ENCODE results near the gene C19orf38. TPM values are rescaled to one million over a fixed set of nuclear protein-coding genes. Genes with fewer than 3 reads are reported as not detected.
A peak's percentile ranks its signal among the peaks of the same experiment; 100 is the strongest.
"Not testable (repeated sequence)": the region's sequence is repeated elsewhere in the genome, so short reads cannot be mapped to it uniquely, and the experiment has no call there.

Gene C19orf38
- total and polyA plus RNA-seq, 2 experiments from 2014 or later = 0.20 to 0.22 TPM

- DNase-seq = peak; percentile 87
- H3K79me2 ChIP-seq (ENCODE audit: insufficient read depth) = no peaks in the 10 kb centered on the region
- H2AFZ ChIP-seq = peak overlapping the region; percentile 93
- H4K20me1 ChIP-seq (ENCODE audit: insufficient read depth) = no peaks in the 10 kb centered on the region
- 6 to 13% methylated on average over 6 of the region's 6 CpGs for whole genome bisulfite sequencing, 2 experiments (ENCODE audit: low coverage in 1 of 2, low lambda C conversion rate in 2 of 2, missing lambda C conversion rate in 2 of 2)
- H3K27ac ChIP-seq = no peak overlapping the region
- H3K27me3 ChIP-seq (replicated peaks; ENCODE audit: insufficient read depth) = no peaks in the 10 kb centered on the region
- H3K4me3 ChIP-seq = no peak overlapping the region
- H3K9ac ChIP-seq = peak overlapping the region; percentile 44
- H3K9me3 ChIP-seq (ENCODE audit: low read depth) = no peaks in the 10 kb centered on the region
- H3K4me1 ChIP-seq (ENCODE audit: insufficient read depth) = 0 out of 2 replicates have a peak, but pooled peaks cover 11% of the 10 kb centered on the region
- no peaks in the 10 kb centered on the region for H3K36me3 ChIP-seq (ENCODE audit: low read depth)
- H3K9me2 ChIP-seq (ENCODE audit: insufficient read depth) = no peaks in the 10 kb centered on the region
- peak overlapping the region; percentile 57 for H3K4me2 ChIP-seq (ENCODE audit: unreplicated experiment)
- peaks cover 15% of the 10 kb centered on the region for H3F3A ChIP-seq (ENCODE audit: insufficient read depth)
- in situ Hi-C loops (cut with MboI) = no loop called here
- TF ChIP-seq EZH2 (IDR thresholded peaks at IDR 0.05; ENCODE audit: insufficient read depth, poor library complexity, severe bottlenecking) (no peak), EZH2phosphoT487 (IDR thresholded peaks at IDR 0.05; ENCODE audit: insufficient read depth, low read depth) (no peak)
These were observed 16.3 kb downstream of the C19orf38 start for GRCh38 chr19:10864538-10864899.

GRCh38 chr19:10866495-10866894 is 18.3 kb downstream of the C19orf38 start:
- H3K27ac ChIP-seq = no peak overlapping the region
- H3K36me3 ChIP-seq (ENCODE audit: low read depth) = no peaks in the 10 kb centered on the region
- no peaks in the 10 kb centered on the region for H3K9me3 ChIP-seq (ENCODE audit: low read depth)
- no peaks in the 10 kb centered on the region for H3K27me3 ChIP-seq (replicated peaks; ENCODE audit: insufficient read depth)
- H3K4me1 ChIP-seq (ENCODE audit: insufficient read depth) = peaks cover 15% of the 10 kb centered on the region; the same call in 1 of the 2 replicates
- H4K20me1 ChIP-seq (ENCODE audit: insufficient read depth) = no peaks in the 10 kb centered on the region
- in situ Hi-C loops (cut with MboI) = no loop called here
- DNase-seq = no peak
- H3K4me3 ChIP-seq = no peak overlapping the region
- H3K79me2 ChIP-seq (ENCODE audit: insufficient read depth) = no peaks in the 10 kb centered on the region
- H2AFZ ChIP-seq = no peak overlapping the region
- no peak for TF ChIP-seq EZH2phosphoT487 (IDR thresholded peaks at IDR 0.05; ENCODE audit: insufficient read depth, low read depth)
- no peak for TF ChIP-seq EZH2 (IDR thresholded peaks at IDR 0.05; ENCODE audit: insufficient read depth, poor library complexity, severe bottlenecking)
- 85 to 86% methylated on average over 10 of the region's 10 CpGs for WGBS, 2 experiments (ENCODE audit: low coverage in 1 of 2, low lambda C conversion rate in 2 of 2, missing lambda C conversion rate in 2 of 2)
- no peak overlapping the region for H3K4me2 ChIP-seq (ENCODE audit: unreplicated experiment)
- no peak overlapping the region for H3K9ac ChIP-seq
- H3F3A ChIP-seq (ENCODE audit: insufficient read depth) = peaks cover 15% of the 10 kb centered on the region
- H3K9me2 ChIP-seq (ENCODE audit: insufficient read depth) = no peaks in the 10 kb centered on the region

GRCh38 chr19:10868872-10869547 is 20.8 kb downstream of the C19orf38 start:
- WGBS, 2 experiments (ENCODE audit: low coverage in 1 of 2, low lambda C conversion rate in 2 of 2, missing lambda C conversion rate in 2 of 2) = 79 to 86% methylated on average over 9 to 10 of the region's 10 CpGs

GRCh38 chr19:10869872-10870311 is 21.7 kb downstream of the C19orf38 start:
- H2AFZ ChIP-seq; DNase-seq; H3K9ac ChIP-seq; H3K9me2 ChIP-seq (ENCODE audit: insufficient read depth); H3K4me3 ChIP-seq; H3K9me3 ChIP-seq (ENCODE audit: low read depth); H3K36me3 ChIP-seq (ENCODE audit: low read depth); in situ Hi-C loops (cut with MboI); H3K27me3 ChIP-seq (replicated peaks; ENCODE audit: insufficient read depth); H3K27ac ChIP-seq; H3K4me1 ChIP-seq (ENCODE audit: insufficient read depth); H4K20me1 ChIP-seq (ENCODE audit: insufficient read depth): not testable (repeated sequence)
- Histone ChIP-seq H3K4me2 (ENCODE audit: unreplicated experiment) (peak overlapping the region; percentile 82), H3K79me2 (ENCODE audit: insufficient read depth) (peaks cover 33% of the 10 kb centered on the region), H3F3A (ENCODE audit: insufficient read depth) (peaks cover 10% of the 10 kb centered on the region)
- WGBS, 2 experiments (ENCODE audit: low coverage in 1 of 2, low lambda C conversion rate in 2 of 2, missing lambda C conversion rate in 2 of 2) = 95 to 96% methylated on average over 11 of the region's 11 CpGs

More at GRCh38 chr19:10868872-10869547, 20.8 kb downstream of the C19orf38 start:
- in situ Hi-C loops (cut with MboI) = no loop called here
- Histone ChIP-seq H3K9me2 (ENCODE audit: insufficient read depth) (no peaks in the 10 kb centered on the region), H2AFZ (no peak overlapping the region), H3K4me3 (no peak overlapping the region), H3K9ac (no peak overlapping the region), H4K20me1 (ENCODE audit: insufficient read depth) (no peaks in the 10 kb centered on the region), H3K79me2 (ENCODE audit: insufficient read depth) (peaks cover 24% of the 10 kb centered on the region), H3F3A (ENCODE audit: insufficient read depth) (peaks cover 11% of the 10 kb centered on the region), H3K36me3 (ENCODE audit: low read depth) (no peaks in the 10 kb centered on the region), H3K4me1 (ENCODE audit: insufficient read depth) (peaks cover 12% of the 10 kb centered on the region), H3K27ac (no peak overlapping the region), H3K27me3 (replicated peaks; ENCODE audit: insufficient read depth) (no peaks in the 10 kb centered on the region), H3K4me2 (ENCODE audit: unreplicated experiment) (no peak overlapping the region), H3K9me3 (ENCODE audit: low read depth) (no peaks in the 10 kb centered on the region)
- TF ChIP-seq EZH2phosphoT487 (IDR thresholded peaks at IDR 0.05; ENCODE audit: insufficient read depth, low read depth) (no peak), EZH2 (IDR thresholded peaks at IDR 0.05; ENCODE audit: insufficient read depth, poor library complexity, severe bottlenecking) (no peak)
- DNase-seq = no peak
